HepG2 (cell line): ENCODE data around the gene CDKN1A. TPM values are rescaled to one million over a fixed set of nuclear protein-coding genes. Genes with fewer than 3 reads are reported as not detected.

Source experiments
- AKAP8 ChIP-seq: sonication (generic); formaldehyde crosslinking; IDR thresholded peaks from 2 replicates; pipeline ENCODE4 v1.5.1; 2020; ENCODE audit warnings: mild to moderate bottlenecking, missing genetic modification reagents
- BRD4 ChIP-seq: sonication (generic); formaldehyde crosslinking; IDR thresholded peaks from 2 replicates; pipeline ENCODE4 v1.4.0; 2020; ENCODE audit warnings: missing genetic modification reagents
- GABPA ChIP-seq, 2 experiments: IDR thresholded peaks; 2 replicates each; pipeline ENCODE4 v1.6.1; 2011 to 2016; ENCODE audit warnings: low read depth in 2 of 2, low read length in 1 of 2, missing biosample characterization in 1 of 2, missing genetic modification characterization in 1 of 2
- MXD4 ChIP-seq: IDR thresholded peaks from 2 replicates; pipeline ENCODE4 v1.6.1; 2016; ENCODE audit warnings: mild to moderate bottlenecking, missing biosample characterization, missing genetic modification reagents
- NCOA1 ChIP-seq: sonication (generic); formaldehyde crosslinking; IDR thresholded peaks from 2 replicates; pipeline ENCODE4 v1.9.0; 2021; ENCODE audit warnings: missing genetic modification reagents
- RFXAP ChIP-seq: sonication (generic); formaldehyde crosslinking; IDR thresholded peaks from 2 replicates; pipeline ENCODE4 v1.4.0; 2020; ENCODE audit warnings: missing genetic modification reagents, borderline replicate concordance
- SMAD9 ChIP-seq: sonication (generic); formaldehyde crosslinking; IDR thresholded peaks from 2 replicates; pipeline ENCODE4 v1.5.1; 2020; ENCODE audit warnings: mild to moderate bottlenecking, missing genetic modification reagents
- ZNF503 ChIP-seq: sonication (generic); formaldehyde crosslinking; IDR thresholded peaks from 2 replicates; pipeline ENCODE4 v1.4.0; 2020; ENCODE audit warnings: missing genetic modification reagents
- ZNF75D ChIP-seq: sonication (generic); formaldehyde crosslinking; IDR thresholded peaks from 2 replicates; pipeline ENCODE4 v1.8.1; 2023; ENCODE audit warnings: missing genetic modification reagents, mild to moderate bottlenecking, borderline replicate concordance
- ZNF879 ChIP-seq: sonication (generic); formaldehyde crosslinking; IDR thresholded peaks from 2 replicates; pipeline ENCODE4 v1.8.1; 2023; ENCODE audit warnings: missing genetic modification reagents
- polyA plus RNA-seq, 8 experiments: library from polyadenylated mRNA; depleted of rRNA in 3 of 8; stranded (reverse) in 7 of 8; unstranded in 1 of 8; fragments of >200 nt; fragmentation: Illumina TruSeq in 4 of 8; extraction: Trizol in 4 of 8; gene quantifications; 2 replicates each; pipeline versions ENCODE4 v1.2.1 to v1.2.3, GENCODE V29; 2011 to 2016; ENCODE audit warnings: low read depth in 4 of 8, missing spikeins in 1 of 8, mixed read lengths in 1 of 8; ENCODE audit not compliant: insufficient read depth in 1 of 8
- total RNA-seq, 5 experiments: library from RNA; depleted of rRNA; stranded (reverse); fragments of >200 nt; fragmentation: Illumina TruSeq; extraction: Trizol; gene quantifications; 2 replicates each; pipeline ENCODE4 v1.2.3, GENCODE V29; 2016; ENCODE audit warnings: low read depth in 1 of 5
- TF ChIP-seq, protein P1 (sequence below): sonication (generic); formaldehyde crosslinking; IDR thresholded peaks from 2 replicates; pipeline ENCODE4 v1.9.0; 2021; ENCODE audit warnings: mild to moderate bottlenecking, missing genetic modification reagents
- TF ChIP-seq, protein P2 (sequence below): sonication (generic); formaldehyde crosslinking; IDR thresholded peaks from 2 replicates; pipeline ENCODE4 v1.5.1; 2020; ENCODE audit warnings: missing genetic modification reagents, mild to moderate bottlenecking, borderline replicate concordance
- TF ChIP-seq, protein P3 (sequence below): sonication (generic); formaldehyde crosslinking; IDR thresholded peaks from 2 replicates; pipeline ENCODE4 v1.4.0; 2020; ENCODE audit warnings: missing genetic modification reagents, low read depth, mild to moderate bottlenecking, borderline replicate concordance

Gene CDKN1A
- total and polyA plus RNA-seq, 2 of the 13 experiments (the other 11 are each of a cell fraction or from before 2014, with no cell fraction given), result 60.7 to 92.1 TPM

DNA sequence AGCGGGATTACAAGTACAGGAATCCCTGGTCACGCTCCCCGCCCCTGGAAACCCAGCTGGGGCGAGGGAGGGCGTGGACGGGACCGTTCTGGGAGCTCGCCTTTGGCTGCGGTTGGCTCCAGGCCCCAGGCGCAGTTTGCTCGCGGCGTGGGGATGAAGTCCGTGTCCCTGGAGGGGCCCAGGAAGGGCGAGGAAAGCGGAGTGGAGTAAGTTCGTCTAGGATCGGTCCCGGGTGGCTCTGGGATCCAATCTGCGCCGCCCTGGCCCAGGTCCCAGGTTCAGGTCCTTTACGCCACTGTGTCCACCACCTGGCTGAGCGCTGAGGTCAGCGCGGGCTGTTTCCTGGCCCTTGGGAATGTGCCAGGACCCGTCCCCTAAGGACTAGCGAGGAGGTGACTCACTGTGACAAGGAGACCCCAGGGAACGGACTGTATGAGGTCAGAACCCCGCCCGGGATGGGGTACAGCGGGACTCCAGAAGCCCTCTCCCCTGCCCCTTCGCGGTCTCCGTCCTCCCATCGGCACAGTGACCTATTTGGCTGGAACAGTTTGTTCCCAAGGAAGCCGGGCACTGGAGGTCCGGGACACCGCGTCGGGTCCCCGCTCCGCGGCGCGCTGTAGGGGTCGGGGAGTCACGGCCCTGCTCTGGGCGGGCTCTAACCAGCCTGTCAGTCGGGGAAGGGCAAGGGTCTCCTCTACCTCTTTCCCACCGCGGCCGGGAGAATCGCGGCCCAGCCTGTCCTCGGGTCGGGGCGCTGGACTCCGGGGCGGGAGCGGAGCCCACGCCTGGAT is 724 bp downstream of the CDKN1A start (continued):
- TF ChIP-seq, protein P1, sequence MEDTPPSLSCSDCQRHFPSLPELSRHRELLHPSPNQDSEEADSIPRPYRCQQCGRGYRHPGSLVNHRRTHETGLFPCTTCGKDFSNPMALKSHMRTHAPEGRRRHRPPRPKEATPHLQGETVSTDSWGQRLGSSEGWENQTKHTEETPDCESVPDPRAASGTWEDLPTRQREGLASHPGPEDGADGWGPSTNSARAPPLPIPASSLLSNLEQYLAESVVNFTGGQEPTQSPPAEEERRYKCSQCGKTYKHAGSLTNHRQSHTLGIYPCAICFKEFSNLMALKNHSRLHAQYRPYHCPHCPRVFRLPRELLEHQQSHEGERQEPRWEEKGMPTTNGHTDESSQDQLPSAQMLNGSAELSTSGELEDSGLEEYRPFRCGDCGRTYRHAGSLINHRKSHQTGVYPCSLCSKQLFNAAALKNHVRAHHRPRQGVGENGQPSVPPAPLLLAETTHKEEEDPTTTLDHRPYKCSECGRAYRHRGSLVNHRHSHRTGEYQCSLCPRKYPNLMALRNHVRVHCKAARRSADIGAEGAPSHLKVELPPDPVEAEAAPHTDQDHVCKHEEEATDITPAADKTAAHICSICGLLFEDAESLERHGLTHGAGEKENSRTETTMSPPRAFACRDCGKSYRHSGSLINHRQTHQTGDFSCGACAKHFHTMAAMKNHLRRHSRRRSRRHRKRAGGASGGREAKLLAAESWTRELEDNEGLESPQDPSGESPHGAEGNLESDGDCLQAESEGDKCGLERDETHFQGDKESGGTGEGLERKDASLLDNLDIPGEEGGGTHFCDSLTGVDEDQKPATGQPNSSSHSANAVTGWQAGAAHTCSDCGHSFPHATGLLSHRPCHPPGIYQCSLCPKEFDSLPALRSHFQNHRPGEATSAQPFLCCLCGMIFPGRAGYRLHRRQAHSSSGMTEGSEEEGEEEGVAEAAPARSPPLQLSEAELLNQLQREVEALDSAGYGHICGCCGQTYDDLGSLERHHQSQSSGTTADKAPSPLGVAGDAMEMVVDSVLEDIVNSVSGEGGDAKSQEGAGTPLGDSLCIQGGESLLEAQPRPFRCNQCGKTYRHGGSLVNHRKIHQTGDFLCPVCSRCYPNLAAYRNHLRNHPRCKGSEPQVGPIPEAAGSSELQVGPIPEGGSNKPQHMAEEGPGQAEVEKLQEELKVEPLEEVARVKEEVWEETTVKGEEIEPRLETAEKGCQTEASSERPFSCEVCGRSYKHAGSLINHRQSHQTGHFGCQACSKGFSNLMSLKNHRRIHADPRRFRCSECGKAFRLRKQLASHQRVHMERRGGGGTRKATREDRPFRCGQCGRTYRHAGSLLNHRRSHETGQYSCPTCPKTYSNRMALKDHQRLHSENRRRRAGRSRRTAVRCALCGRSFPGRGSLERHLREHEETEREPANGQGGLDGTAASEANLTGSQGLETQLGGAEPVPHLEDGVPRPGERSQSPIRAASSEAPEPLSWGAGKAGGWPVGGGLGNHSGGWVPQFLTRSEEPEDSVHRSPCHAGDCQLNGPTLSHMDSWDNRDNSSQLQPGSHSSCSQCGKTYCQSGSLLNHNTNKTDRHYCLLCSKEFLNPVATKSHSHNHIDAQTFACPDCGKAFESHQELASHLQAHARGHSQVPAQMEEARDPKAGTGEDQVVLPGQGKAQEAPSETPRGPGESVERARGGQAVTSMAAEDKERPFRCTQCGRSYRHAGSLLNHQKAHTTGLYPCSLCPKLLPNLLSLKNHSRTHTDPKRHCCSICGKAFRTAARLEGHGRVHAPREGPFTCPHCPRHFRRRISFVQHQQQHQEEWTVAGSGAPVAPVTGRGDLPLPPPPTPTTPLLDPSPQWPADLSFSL, result peak; percentile 74; the same call in 1 of the 2 replicates
- 0 out of 2 replicates have a peak, but pooled peaks have one; percentile 16 for TF ChIP-seq RFXAP
- no peak for TF ChIP-seq MXD4 (CRISPR knock-in tag)
- TF ChIP-seq, protein P2, sequence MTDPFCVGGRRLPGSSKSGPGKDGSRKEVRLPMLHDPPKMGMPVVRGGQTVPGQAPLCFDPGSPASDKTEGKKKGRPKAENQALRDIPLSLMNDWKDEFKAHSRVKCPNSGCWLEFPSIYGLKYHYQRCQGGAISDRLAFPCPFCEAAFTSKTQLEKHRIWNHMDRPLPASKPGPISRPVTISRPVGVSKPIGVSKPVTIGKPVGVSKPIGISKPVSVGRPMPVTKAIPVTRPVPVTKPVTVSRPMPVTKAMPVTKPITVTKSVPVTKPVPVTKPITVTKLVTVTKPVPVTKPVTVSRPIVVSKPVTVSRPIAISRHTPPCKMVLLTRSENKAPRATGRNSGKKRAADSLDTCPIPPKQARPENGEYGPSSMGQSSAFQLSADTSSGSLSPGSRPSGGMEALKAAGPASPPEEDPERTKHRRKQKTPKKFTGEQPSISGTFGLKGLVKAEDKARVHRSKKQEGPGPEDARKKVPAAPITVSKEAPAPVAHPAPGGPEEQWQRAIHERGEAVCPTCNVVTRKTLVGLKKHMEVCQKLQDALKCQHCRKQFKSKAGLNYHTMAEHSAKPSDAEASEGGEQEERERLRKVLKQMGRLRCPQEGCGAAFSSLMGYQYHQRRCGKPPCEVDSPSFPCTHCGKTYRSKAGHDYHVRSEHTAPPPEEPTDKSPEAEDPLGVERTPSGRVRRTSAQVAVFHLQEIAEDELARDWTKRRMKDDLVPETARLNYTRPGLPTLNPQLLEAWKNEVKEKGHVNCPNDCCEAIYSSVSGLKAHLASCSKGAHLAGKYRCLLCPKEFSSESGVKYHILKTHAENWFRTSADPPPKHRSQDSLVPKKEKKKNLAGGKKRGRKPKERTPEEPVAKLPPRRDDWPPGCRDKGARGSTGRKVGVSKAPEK, result peak; percentile 97
- TF ChIP-seq ZNF75D (CRISPR knock-in tag), result 0 out of 2 replicates have a peak, but pooled peaks have one; percentile 93
- peak; percentile 49; the same call in 1 of the 2 replicates for TF ChIP-seq BRD4 (CRISPR knock-in tag)
- TF ChIP-seq NCOA1 (CRISPR knock-in tag), result no peak
- peak; percentile 8; the same call in 1 of the 2 replicates for TF ChIP-seq AKAP8 (CRISPR knock-in tag)
- TF ChIP-seq, protein P3, sequence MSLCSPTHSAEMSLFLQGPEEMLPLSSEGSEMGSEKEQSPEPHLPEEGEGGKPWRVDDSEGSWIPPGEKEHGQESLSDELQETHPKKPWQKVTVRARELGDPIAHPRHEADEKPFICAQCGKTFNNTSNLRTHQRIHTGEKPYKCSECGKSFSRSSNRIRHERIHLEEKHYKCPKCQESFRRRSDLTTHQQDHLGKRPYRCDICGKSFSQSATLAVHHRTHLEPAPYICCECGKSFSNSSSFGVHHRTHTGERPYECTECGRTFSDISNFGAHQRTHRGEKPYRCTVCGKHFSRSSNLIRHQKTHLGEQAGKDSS, result 0 out of 2 replicates have a peak, but pooled peaks have one; percentile 39
- TF ChIP-seq ZNF879 (CRISPR knock-in tag), result peak; percentile 75; the same call in 1 of the 2 replicates
- no peak for TF ChIP-seq ZNF503
- no peak for TF ChIP-seq GABPA (IDR thresholded peaks at IDR 0.05; ENCODE audit: low read depth, low read length)
- TF ChIP-seq GABPA (CRISPR knock-in tag; IDR thresholded peaks at IDR 0.05; ENCODE audit: low read depth), result no peak
- 0 out of 2 replicates have a peak, but pooled peaks have one; percentile 2 for TF ChIP-seq SMAD9 (CRISPR knock-in tag)
